ENCODE results near the gene CCDC61.

The CCDC61 gene

DNA sequence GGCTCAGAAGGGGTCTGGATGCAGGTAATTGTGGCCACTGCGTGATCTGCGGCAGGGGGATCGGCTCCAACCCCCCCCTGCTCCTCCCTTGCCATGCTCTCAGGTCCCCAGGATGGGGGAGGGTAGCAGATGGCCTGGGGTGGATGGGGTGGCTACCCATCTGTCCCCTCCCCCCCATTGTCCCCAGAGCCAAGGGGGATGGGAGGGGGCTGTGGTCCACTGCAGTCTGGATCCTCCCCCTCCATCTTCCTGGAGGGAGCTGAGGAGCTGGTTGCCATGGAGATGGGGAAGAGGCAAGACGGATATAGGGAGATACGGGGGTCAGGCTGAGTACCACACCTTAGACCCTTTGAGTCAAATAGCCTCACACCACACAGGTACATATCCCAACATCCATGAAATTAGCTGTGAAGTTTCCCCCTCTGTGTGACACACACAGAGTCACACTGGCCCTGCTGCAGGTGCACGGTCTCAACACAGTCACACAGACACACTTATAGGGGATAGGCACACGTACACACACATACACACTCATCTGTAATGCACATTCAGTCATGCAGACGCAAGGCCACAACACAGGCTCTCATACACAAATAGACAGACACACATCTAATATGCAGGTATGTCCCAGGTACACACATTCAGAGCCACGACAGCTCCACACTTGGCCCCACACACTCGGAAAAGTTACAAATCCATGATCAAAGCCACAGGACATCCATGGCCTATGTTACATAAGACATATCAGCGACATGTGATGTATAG is 19.8 kb upstream of the CCDC61 start:
- no peak for DNase-seq (ENCODE audit: low spot score)

DNA sequence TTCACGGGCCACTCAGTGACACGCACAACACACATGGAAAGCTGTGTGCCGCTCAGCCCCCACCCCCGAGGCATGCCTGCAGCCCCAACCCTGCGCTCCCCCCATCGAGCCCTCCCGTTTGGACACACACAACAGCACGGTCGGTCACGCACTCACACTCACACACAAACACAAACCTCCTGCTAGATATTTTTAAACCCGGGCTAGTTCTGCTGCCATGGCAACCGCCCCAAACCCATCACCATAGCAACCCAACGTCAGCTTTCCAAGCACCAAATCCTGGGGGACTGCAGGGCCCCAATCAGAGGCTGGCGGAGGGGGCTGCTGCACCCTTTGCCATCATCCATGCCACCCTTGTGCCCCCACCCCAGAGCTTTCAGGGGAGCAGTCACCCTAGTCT is 19.1 kb upstream of the CCDC61 start:
- DNase-seq (ENCODE audit: low spot score): no peak

DNA sequence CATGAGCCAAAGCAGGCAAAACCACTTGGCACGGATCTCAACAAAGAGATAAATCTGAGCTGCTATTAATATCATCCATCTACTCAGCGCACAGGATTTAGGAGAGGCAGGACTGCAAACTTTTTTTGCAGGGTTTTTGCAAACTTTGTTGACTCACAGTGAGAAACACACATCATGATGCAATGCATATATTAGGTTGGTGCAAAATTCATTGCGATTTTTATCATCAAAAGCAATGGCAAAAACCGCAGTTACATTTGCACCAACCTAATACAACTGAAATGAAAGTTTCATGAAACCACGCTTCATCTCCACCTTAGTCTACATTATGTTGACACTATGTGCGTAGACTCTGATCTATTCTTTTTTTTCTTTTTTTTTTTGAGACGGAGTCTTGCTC is 17.1 kb upstream of the CCDC61 start:
- no peak for DNase-seq (ENCODE audit: low spot score)

DNA sequence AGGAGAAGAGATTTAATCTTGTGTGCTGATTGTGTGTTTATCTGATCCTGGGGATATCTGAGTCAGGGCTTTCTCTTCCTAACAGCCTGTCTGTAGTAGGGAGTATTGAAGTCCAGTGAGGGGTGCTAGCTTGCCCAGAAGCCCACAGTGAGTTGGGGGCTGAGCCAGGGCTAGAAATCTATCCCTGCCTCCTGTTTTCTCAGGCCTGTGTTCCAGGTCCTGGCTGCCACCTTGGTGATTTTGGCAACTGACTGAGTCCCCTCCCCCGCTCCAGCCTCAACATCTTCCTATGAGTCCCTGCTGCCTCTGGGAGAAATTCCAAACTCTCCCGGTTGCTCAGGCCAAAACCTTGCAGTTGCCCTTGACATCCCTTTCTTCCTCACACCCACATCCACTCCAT is 13.9 kb upstream of the CCDC61 start:
- no peak for DNase-seq (ENCODE audit: low spot score)

DNA sequence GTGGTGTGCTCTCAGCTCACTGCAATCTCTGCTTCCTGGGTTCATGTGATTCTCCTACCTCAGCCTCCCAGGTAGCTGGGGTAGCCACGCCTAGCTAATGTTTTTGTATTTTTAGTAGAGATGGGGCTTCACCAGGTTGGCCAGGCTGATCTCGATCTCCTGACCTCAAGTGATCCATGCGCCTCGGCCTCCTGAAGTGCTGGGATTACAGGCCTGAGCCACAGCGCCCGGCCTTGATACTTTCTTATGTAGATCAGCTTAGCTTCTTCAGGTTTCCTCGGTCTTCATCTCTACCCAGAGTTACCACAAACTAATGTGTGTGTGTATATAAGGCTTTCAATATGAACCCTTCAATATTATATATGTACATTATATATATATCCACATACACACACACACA is 9.9 kb upstream of the CCDC61 start:
- DNase-seq (ENCODE audit: low spot score): no peak

DNA sequence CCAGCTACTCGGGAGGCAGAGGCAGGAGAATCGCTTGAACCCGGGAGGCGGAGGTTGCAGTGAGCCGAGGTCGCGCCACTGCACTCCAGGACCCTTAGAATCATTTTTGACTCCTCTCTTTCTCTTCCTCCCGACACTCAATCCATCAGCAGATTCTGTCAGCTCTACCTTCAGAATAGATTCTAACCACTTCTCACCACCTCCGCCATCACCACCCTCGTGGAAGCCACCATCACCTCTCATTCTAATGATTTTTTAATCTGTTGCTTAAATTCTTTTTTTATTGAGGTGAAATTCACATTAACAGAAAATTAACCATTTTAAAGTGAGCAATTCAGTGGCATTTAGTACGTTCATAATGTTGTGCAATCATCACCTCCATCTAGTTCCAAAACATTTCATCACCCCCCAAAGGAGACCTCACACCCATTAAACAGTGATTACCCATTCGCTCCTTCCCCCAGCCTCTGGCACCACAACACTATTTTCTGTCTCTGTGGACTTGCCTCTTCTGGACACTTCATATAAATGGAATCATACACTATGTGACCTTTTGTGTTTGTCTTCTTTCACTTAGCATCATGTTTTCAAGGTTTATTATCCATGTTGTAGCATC is 5.0 kb upstream of the CCDC61 start:
- DNase-seq (ENCODE audit: low spot score): no peak

DNA sequence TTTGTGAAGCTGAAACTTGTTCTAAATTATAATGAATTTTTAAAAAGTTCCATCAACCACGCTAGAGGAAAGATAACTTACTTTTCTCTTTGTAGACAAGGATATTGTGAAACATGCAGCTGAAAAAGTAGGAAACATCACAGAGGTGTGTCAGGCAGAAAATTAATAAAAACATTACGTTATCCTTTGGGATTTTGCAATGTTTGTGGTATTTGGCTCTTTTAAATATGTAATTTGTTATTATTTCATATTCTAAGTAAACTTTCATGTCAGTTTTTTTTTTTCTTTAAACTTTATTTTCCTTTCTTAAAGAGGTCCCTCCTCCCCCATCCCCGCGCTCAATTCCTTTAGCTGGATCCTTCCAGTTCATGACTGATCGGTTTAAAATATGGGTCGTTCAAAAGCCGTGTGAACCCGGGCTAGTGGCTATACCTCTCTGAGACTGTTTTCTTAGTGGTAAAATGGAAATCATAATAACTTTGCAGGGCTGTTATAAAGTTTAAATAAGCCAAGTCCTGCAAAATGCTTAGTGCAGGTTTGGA is 740 bp upstream of the CCDC61 start:
- no peak for DNase-seq (ENCODE audit: low spot score)

DNA sequence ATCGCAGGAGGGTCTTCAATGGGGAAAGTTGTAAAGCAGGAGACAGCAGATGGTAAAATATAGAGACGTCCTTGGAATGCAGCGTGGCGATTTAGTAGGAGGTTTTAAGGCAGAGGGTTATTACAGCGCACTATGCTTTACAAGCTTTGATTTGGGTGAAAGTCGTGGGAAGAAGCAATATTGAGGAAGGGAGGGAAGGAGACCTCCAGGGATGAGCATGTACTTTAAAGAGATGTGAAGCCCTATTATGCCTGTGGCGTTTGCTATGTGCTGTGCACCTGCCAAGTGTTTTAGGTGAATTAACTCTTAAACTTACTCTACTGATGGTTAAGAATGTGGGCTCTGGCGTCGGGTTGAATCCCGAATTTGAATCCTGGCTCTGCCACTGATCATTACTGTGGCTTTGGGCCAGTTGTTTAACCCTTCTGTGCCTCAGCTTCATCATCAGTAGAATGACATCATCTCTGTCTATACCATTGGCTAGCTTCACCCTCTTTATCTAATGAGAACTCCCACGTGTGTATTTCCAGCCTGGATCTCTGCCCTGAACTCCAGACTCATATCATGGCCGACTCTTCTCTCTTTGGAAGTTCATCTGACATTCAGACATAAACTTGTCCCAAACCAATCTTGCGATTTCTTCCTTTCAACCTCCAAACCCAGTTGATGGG is 583 bp downstream of the CCDC61 start:
- no peak for DNase-seq (ENCODE audit: low spot score)

DNA sequence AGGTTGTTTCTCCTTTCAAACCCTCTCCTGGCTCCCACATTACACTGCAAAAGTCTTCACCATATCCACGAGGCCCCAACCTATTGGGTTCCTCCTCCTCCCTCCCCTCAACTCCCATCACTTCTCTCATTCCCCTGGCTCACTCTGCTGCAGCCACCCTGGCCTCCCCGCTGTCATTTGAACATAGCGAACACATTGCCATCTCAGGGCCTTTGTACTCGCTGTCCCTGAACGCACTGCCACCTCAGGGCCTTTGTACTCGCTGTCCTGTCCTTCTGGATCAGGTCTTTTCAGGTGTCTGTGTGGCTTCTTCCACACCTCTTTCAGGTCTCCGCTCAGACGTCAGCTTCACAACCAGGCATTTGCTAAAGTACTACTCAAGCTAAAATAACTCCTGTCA is 1.7 kb downstream of the CCDC61 start:
- no peak for DNase-seq (ENCODE audit: low spot score)

DNA sequence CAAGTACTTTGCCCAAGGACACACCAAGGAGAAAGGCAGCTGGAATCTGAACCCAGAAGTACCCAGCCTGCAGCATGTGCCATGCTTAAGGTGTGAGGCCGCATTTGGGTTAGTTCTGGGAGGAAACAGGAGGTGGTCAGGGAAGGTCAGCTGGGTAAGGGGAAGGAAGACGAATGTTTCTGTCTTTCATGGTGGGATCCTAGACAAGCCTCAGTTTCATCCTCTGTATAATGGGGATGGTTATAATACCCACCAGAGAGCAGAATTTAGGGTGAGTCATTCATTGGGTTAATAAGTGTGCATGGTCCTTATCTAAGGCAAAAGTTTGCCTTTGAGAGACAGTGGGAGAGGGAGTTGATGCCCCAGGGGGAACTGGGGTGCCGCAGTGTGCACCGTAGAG is 3.6 kb downstream of the CCDC61 start:
- no peak for DNase-seq (ENCODE audit: low spot score)

DNA sequence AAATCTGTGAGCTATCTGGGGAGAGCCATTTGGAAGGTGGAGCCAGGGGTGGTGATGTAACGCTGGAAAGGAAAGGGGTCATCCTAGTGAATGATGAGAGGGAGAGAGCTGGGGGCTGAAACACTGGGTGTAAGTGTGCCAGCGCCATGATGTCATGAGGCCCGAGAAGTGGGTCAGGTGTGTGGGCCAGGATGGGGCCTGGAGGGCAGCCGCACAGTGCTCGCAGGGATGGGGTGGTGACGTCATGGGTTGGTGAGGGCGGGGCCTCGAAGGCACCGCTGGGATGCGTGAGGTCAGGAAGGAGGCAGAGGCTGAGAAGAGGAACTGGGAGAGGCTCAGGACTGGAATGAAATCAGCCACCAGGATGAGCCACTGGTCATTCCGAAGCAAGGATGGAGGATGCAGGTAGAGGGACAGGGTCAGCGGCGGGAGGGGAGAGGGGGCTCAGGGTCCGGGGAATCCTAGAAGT is 4.4 kb downstream of the CCDC61 start:
- DNase-seq (ENCODE audit: low spot score): peak; percentile 62

DNA sequence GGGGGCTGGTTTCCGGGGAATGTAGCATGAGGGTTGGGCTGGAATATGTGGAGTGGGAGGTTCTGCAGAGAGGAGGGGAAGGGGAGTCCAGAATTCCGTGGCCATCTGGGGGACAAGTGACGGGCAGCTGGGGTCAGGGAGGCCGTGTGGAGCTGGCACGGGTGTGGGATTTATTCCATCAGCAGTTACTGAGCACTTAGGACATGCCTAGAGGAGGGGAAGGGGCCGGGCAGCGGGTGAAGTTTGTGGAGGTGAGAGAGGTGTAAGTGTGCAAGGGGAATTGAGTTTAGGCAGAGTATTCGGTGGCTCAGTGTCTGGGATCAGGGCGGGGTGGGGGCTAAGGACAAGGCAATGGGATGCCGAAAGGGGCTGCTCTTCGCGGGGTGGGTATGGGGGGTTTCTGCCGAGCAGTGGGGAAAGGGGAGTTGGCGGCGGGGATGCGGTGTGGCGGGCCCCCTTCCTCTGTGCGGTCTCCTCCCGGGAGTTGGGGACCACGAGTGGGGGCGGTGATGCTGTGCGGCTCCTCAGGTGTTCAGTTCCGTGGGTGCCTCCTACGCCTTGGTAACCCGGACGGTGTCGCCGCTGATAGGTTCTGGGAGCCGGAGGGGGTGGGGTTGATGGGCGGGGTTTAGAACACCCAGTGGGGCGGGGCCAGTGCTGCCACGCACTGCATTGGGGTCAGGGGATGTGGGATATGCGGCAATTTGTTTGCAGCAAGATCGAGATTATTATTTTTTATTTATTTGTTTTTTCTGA is 5.4 kb downstream of the CCDC61 start:
- DNase-seq (ENCODE audit: low spot score): peak; percentile 76

DNA sequence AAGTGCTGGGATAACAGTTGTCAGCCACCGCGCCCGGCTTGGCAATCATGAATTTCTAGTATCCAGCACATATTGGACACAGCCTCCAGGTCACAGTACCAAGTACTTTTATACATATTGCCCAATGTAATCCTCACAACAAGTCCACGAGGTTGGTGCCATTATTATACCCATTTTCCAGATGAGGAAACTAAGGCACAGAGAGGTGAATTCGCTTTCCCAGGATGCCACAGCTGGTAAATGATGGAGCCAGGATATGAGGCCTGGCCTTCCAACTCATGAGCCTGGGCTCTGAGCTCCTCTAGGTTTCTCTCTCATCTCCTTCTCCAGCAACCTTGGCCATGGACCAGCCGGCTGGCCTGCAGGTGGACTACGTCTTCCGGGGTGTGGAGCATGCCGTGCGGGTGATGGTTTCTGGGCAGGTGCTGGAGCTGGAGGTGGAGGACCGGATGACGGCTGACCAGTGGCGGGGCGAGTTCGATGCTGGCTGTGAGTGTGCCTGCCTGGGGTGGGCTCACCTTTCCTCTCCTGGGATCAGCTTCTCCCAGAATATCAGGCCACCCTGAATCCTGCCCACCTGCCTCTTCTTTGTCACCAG is 7.5 kb downstream of the CCDC61 start:
- DNase-seq (ENCODE audit: low spot score): no peak

DNA sequence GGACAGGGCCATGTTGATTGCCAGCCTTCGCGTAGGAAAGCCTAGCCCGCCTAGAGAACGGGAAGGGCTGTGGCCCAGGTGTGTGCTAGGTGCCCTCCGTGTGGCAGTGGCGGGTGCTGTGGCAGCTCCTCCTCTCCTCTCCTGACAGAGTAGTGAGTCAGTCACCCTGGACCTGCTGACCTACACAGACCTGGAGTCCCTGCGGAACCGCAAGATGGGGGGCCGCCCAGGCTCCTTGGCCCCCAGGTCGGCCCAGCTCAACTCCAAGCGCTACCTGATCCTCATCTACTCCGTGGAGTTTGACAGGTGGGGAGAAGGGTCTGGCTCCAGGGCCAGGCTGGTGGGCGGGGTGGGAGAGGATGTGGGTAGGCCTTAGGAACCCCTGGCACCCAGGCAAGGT is 11.1 kb downstream of the CCDC61 start:
- DNase-seq (ENCODE audit: low spot score): no peak

DNA sequence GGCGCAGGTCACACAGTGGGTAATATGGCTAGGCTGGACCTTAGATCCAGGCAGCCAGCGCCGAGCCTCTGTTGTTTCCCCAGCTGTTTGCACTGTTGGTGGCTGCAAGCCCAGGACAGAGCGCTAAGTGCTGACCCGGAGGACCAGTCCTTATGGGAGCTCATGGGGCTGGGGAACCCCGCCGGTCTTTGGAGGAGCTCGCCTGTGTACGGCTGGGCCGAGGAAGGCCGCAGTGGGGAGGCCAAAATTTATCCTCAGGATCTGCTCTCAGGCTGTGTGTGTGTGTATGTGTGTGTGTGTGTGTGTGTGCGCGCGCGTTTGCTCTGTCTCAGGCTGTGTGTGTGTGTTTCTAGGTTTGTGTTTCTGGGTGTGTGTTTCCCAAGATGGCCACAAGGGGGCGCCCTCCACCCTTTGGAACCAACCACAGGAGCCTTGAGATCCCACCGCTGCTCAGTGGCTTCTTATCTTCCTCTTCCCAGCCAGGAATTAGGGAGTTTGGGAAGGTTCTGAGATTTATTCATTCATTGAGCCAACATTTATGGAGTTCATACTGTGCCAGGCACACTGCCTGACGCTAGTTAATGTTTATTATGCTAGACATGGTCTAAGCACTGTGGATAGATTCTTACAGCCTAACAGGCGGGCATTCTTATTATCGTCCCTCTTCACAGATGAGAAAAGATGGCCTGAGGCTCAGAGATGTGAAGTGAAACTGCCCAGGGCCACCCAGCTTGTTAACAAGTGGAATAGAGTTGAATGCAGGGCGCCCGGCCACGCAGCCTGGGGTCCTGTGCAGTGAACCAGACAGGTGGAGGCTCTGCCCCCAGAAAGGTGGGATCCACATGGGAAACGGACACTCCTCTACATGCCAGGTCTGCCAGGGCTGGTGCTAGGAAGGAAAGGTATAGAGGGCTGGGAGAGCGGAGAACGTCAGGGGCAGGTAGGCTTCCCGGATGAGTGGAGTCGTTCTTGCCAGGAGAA is 14.6 kb downstream of the CCDC61 start:
- DNase-seq (ENCODE audit: low spot score): peak; percentile 78

DNA sequence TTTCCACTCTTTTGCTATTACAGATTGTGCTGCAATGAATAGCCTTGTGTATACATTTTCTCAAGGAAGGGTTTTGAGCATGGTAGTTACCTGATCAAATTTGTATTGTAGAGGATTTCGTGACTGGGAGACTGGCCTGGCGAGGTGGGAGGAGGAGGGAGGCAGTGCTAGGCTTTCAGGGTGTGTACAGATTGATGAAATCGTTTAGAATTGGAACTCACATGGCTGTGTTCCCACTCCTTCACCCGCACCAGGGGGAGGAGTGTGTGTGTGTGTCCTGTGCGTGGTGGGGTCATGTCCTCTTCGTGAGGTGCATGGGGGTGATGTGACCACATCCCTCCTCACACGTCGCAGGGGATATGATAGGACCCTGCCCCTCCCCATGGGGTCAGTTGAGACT is 19.3 kb downstream of the CCDC61 start:
- no peak for DNase-seq (ENCODE audit: low spot score)

DNA sequence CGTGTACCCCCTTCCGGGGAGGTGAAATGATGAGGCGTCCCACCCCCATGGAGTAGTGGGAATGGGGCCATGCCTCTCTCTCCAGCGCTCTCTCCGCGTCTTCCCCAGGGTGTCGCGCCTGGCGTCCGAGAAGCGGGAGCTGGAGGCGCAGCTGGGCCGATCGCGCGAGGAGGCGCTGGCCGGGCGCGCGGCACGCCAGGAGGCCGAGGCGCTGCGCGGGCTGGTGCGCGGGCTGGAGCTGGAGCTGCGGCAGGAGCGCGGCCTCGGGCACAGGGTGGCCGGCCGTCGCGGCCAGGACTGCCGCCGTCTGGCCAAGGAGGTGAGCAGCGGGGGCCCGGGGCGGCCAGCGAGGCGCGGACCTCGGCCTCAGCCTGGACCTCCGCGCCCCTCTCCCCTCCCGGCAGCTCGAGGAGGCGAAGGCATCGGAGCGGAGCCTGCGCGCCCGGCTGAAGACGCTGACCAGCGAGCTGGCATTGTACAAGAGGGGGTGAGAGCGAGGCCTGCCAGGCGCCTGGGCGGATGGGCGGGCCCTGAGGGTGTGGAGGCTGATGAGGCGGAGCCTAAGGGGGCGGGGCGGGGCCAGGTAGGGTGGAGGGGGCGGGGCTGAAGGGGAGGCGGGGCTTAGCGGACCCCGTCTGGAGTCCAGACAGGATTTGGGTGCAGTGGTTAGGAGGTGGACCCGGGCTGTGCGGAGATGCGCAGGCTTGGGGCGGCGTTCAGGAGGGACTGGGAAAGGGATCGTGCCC is 19.8 kb downstream of the CCDC61 start:
- DNase-seq (ENCODE audit: low spot score): no peak

DNA sequence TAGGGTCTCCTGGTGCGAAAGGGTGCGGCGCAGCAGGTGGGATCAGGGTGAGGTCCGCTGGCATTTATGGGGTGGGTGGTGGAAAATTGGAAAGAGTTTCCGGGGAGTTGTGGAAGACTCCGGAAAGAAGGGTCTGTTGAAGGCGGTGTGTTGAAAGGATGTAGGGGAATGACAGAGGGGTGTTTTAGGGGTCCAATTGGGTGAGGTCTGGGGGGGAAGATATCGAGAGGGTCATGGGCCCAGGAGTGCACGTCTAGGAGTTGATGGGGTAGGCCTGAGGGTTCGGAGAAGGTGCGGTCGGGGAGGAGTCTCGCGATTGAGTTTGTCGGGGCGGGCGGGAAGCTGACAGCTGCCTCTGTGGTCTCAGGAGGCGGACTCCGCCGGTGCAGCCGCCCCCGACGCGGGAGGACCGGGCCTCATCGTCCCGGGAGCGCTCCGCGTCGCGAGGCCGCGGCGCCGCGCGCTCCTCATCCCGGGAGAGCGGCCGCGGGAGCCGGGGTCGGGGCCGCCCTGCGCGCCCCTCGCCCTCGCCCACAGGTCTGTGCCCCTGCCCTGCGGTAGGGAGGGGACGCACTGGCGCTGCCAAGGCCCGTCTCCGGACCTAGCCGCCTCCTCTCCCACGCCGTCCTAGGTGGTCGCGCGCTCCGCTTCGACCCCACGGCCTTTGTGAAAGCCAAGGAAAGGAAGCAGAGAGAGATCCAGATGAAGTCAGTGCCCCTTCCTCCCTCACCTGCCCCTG is 20.6 kb downstream of the CCDC61 start:
- DNase-seq (ENCODE audit: low spot score): no peak

DNA sequence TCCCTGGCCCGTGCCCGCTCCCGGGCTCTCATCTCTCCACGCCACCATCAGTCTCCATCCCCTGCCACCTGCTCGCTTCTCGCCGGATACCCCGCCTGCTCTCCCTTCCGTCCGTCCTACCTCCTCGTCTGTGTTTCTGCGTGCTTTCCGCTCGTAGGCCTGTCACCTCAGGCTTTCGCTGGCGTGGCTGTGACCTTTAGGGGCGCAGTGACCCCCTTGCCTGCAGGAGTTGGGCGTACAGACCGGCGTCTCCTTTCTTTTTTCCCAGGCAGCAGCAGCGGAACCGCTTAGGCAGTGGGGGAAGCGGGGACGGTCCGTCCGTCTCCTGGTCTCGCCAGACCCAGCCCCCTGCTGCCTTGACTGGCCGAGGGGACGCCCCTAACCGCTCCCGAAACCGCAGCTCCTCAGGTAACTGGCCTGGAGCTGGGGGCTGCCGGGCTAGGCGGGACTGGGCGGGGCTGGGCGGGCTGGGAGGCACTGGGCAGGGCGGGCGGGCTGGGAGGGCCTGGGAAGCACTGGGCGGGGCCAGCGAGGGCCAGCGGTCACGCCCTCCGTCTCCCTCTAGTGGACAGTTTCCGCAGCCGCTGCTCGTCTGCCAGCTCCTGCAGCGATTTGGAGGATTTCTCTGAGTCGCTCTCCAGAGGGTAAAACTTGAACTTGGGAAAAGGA is 21.3 kb downstream of the CCDC61 start:
- DNase-seq (ENCODE audit: low spot score): peak; percentile 64

Data from putamen (tissue), 1 donor.